ENCODE results near the gene MAML3. TPM values are rescaled to one million over a fixed set of nuclear protein-coding genes. Genes with fewer than 3 reads are reported as not detected.
A peak's percentile ranks its signal among the peaks of the same experiment; 100 is the strongest.

MAML3 gene
- total RNA-seq, 4 donors from 2014 or later = 2.4 to 50.5 (median 17.8) TPM

- Histone ChIP-seq H3K27ac (peak overlapping the region in 1 of 2 donors; percentile 82), H3K4me3 (no peak overlapping the region), H3K4me1 (peaks cover 0 to 7% of the 10 kb centered on the region in 2 donors), H3K9me3 (no peaks in the 10 kb centered on the region), H3K36me3 (no peaks in the 10 kb centered on the region), H3K27me3 (no peaks in the 10 kb centered on the region)
- no peak for DNase-seq
- no peak for TF ChIP-seq POLR2A (IDR thresholded peaks at IDR 0.05)
- TF ChIP-seq, protein P1, sequence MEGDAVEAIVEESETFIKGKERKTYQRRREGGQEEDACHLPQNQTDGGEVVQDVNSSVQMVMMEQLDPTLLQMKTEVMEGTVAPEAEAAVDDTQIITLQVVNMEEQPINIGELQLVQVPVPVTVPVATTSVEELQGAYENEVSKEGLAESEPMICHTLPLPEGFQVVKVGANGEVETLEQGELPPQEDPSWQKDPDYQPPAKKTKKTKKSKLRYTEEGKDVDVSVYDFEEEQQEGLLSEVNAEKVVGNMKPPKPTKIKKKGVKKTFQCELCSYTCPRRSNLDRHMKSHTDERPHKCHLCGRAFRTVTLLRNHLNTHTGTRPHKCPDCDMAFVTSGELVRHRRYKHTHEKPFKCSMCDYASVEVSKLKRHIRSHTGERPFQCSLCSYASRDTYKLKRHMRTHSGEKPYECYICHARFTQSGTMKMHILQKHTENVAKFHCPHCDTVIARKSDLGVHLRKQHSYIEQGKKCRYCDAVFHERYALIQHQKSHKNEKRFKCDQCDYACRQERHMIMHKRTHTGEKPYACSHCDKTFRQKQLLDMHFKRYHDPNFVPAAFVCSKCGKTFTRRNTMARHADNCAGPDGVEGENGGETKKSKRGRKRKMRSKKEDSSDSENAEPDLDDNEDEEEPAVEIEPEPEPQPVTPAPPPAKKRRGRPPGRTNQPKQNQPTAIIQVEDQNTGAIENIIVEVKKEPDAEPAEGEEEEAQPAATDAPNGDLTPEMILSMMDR (IDR thresholded peaks at IDR 0.05) = no peak
- intact Hi-C loops (cut with DNase I; ENCODE audit: low total_unique reads) = no loop called here
These were observed 190.3 kb downstream of the MAML3 start for GRCh38 chr4:139963708-139964107.

DNA sequence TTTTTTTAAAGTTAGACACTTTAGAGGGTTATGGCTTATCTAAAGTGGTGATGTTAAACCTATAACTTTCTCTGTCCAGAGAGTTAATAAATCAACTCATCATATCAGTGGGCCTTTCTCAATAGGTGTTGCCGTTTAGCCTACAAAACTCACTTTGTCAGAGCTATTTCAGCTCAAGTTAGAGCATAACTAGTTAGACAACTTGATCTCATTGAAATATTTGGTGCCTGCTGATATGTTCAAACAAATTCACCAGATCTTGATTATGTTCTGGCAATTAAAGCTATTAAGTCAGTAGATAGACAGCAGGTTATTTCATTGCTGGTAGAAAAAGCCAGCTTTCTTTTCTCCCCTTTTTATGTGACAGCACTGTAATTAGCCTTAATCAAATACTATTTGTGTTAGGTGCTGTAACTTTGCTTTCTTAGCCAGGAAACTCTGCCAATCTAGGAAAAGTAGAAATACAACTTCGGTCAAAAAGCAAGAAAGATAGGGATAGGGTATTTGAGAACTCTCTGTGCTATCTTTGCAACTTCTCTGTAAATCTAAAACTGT, 191.8 kb downstream of the MAML3 start:
- Histone ChIP-seq H3K4me3 (no peak overlapping the region), H3K27ac (peak overlapping the region; percentile 48 to 50), H3K4me1 (peaks cover 0 to 7% of the 10 kb centered on the region in 2 donors), H3K9me3 (no peaks in the 10 kb centered on the region), H3K36me3 (no peaks in the 10 kb centered on the region), H3K27me3 (no peaks in the 10 kb centered on the region)
- intact Hi-C loops (cut with DNase I; ENCODE audit: low total_unique reads) = no loop called here
- TF ChIP-seq, protein P1 (IDR thresholded peaks at IDR 0.05) = no peak
- TF ChIP-seq POLR2A (IDR thresholded peaks at IDR 0.05) = no peak
- DNase-seq = no peak

GRCh38 chr4:139961344-139961946, 192.5 kb downstream of the MAML3 start:
- intact Hi-C loops (cut with DNase I; ENCODE audit: low total_unique reads) = no loop called here
- Histone ChIP-seq H3K36me3 (no peaks in the 10 kb centered on the region), H3K27ac (peak overlapping the region; percentile 48 to 50)

DNA sequence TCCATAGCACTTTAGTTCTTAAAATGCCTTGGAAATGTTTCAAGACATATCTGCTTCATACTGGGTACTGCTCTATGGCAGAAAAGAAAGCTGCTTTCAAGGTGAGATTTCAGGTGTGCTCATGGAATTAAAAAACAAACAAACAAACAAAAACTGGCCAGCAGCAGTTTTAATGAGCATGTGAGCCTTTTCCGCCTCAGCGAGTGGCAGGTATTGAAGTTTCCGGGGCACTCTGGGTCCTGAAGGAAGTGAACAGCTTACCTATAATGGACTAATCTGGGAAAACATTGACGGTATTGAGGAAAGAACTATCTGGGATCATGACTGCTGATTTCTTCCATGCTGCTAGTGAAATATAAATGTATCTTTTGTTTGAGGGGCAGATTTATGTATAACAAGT, 194.6 kb downstream of the MAML3 start:
- H3K4me1 ChIP-seq = peaks cover 0 to 4% of the 10 kb centered on the region in 2 donors
- no peak overlapping the region for H3K4me3 ChIP-seq
- no peak overlapping the region for H3K27ac ChIP-seq
- DNase-seq = no peak
- intact Hi-C loops (cut with DNase I; ENCODE audit: low total_unique reads) = no loop called here
- H3K36me3 ChIP-seq = no peaks in the 10 kb centered on the region
- H3K27me3 ChIP-seq = no peaks in the 10 kb centered on the region
- H3K9me3 ChIP-seq = no peaks in the 10 kb centered on the region
- no peak for TF ChIP-seq POLR2A (IDR thresholded peaks at IDR 0.05)
- TF ChIP-seq, protein P1 (IDR thresholded peaks at IDR 0.05) = no peak

More at GRCh38 chr4:139961344-139961946, 192.5 kb downstream of the MAML3 start:
- H3K9me3 ChIP-seq = no peaks in the 10 kb centered on the region
- no peaks in the 10 kb centered on the region for H3K27me3 ChIP-seq
- TF ChIP-seq, protein P1 (IDR thresholded peaks at IDR 0.05) = no peak
- TF ChIP-seq POLR2A (IDR thresholded peaks at IDR 0.05) = no peak
- DNase-seq = no peak
- peaks cover 0 to 7% of the 10 kb centered on the region in 2 donors for H3K4me1 ChIP-seq
- no peak overlapping the region for H3K4me3 ChIP-seq

DNA sequence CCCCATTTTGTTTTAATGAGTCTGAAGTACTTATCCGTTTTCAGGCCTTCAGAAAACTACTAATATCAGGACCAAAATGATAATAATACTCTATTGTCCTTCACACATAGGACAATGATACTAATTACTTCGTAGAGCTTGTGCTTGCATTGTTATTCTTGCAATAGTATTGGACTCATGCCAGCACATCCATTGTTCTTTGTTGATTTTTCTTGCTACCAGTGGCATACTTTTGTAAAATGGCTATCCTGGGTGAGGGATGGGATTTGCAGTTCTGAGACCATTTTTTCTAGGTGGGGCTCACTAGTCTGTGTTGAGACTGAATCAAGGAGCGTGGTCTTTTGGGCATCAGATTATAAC, 195.3 kb downstream of the MAML3 start:
- no peaks in the 10 kb centered on the region for H3K9me3 ChIP-seq
- no peaks in the 10 kb centered on the region for H3K36me3 ChIP-seq
- no peaks in the 10 kb centered on the region for H3K27me3 ChIP-seq
- H3K27ac ChIP-seq = no peak overlapping the region
- peaks cover 0 to 4% of the 10 kb centered on the region in 2 donors for H3K4me1 ChIP-seq
- TF ChIP-seq, protein P1 (IDR thresholded peaks at IDR 0.05) = no peak
- TF ChIP-seq POLR2A (IDR thresholded peaks at IDR 0.05) = no peak
- DNase-seq = no peak
- no peak overlapping the region for H3K4me3 ChIP-seq
- intact Hi-C loops (cut with DNase I; ENCODE audit: low total_unique reads) = no loop called here

Data from uterus (tissue), 4 donors.